Osteoblast (primary cell): ENCODE data around the gene EDAR. TPM values are rescaled to one million over a fixed set of nuclear protein-coding genes. Genes with fewer than 3 reads are reported as not detected.
A peak's percentile ranks its signal among the peaks of the same experiment; 100 is the strongest.

Source experiments
- DNase-seq: peaks from one replicate; pipeline ENCODE4 v3.0.0; 2011; ENCODE audit warnings: low spot score, mixed read lengths; ENCODE audit not compliant: insufficient read length; ENCODE audit errors: missing footprints
- H2AFZ ChIP-seq: 2 replicates; pipeline ENCODE4 v1.6.0; 2011; ENCODE audit warnings: mild to moderate bottlenecking, low read length
- H3K27ac ChIP-seq: 2 replicates; pipeline ENCODE4 v1.5.1; 2011; ENCODE audit warnings: mild to moderate bottlenecking, low read depth, low read length, moderate library complexity
- H3K27me3 ChIP-seq: 2 replicates; pipeline ENCODE4 v1.6.0; 2012; ENCODE audit warnings: mild to moderate bottlenecking, control low read depth, inconsistent platforms, low read length, moderate library complexity; ENCODE audit not compliant: insufficient read depth
- H3K36me3 ChIP-seq: 2 replicates; pipeline ENCODE4 v1.5.1; 2011; ENCODE audit warnings: mild to moderate bottlenecking, low read length, control low read depth, moderate library complexity; ENCODE audit not compliant: insufficient read depth
- H3K4me1 ChIP-seq: 2 replicates; pipeline ENCODE4 v1.5.1; 2011; ENCODE audit warnings: mild to moderate bottlenecking, low read length, control low read depth, moderate library complexity; ENCODE audit not compliant: insufficient read depth
- H3K4me2 ChIP-seq: 2 replicates; pipeline ENCODE4 v1.6.0; 2011; ENCODE audit warnings: mild to moderate bottlenecking, low read length; ENCODE audit not compliant: insufficient read depth
- H3K4me3 ChIP-seq: fragments of 200-600 bp; sonication (generic); 3 replicates; pipeline ENCODE4 v1.5.1; 2012; ENCODE audit warnings: mild to moderate bottlenecking, low read length, inconsistent platforms; ENCODE audit not compliant: insufficient read depth
- H3K79me2 ChIP-seq: 2 replicates; pipeline ENCODE4 v1.6.0; 2012; ENCODE audit warnings: mild to moderate bottlenecking, low read length, control low read depth, inconsistent platforms; ENCODE audit not compliant: insufficient read depth
- H3K9me3 ChIP-seq: 2 replicates; pipeline ENCODE4 v1.5.1; 2011; ENCODE audit warnings: low read depth, low read length, control low read depth
- H4K20me1 ChIP-seq: 2 replicates; pipeline ENCODE4 v1.6.0; 2012; ENCODE audit warnings: mild to moderate bottlenecking, low read length, control low read depth; ENCODE audit not compliant: insufficient read depth
- CTCF ChIP-seq: IDR thresholded peaks from 2 replicates; pipeline ENCODE4 v1.5.1; 2011; ENCODE audit warnings: mild to moderate bottlenecking, low read depth, low read length, moderate library complexity; ENCODE audit errors: extremely low read depth
- total RNA-seq: library from RNA; depleted of rRNA; stranded (reverse); fragments of >200 nt; gene quantifications from 2 replicates; pipeline ENCODE4 v1.2.3, GENCODE V29; 2012

Gene EDAR
- total RNA-seq, 1 donor = not detected

- Histone ChIP-seq H3K27ac (no peak overlapping the region), H3K27me3 (peaks cover 38% of the 10 kb centered on the region), H3K79me2 (no peaks in the 10 kb centered on the region), H3K4me2 (no peak overlapping the region), H3K9me3 (no peaks in the 10 kb centered on the region), H3K4me1 (no peaks in the 10 kb centered on the region), H4K20me1 (no peaks in the 10 kb centered on the region), H3K4me3 (no peak overlapping the region), H2AFZ (no peak overlapping the region), H3K36me3 (no peaks in the 10 kb centered on the region)
- TF ChIP-seq CTCF = no peak
- DNase-seq = peak; percentile 58
Observed at GRCh38 chr2:108936866-108937265, 52.2 kb downstream of the EDAR start.

GRCh38 chr2:108936076-108936864, 52.8 kb downstream of the EDAR start:
- H3K27me3 ChIP-seq = peaks cover 41% of the 10 kb centered on the region
- no peak overlapping the region for H3K4me3 ChIP-seq
- no peak for TF ChIP-seq CTCF
- no peaks in the 10 kb centered on the region for H4K20me1 ChIP-seq
- no peak overlapping the region for H2AFZ ChIP-seq
- DNase-seq = no peak
- H3K9me3 ChIP-seq = no peaks in the 10 kb centered on the region
- H3K36me3 ChIP-seq = no peaks in the 10 kb centered on the region
- no peaks in the 10 kb centered on the region for H3K79me2 ChIP-seq
- no peaks in the 10 kb centered on the region for H3K4me1 ChIP-seq
- no peak overlapping the region for H3K4me2 ChIP-seq
- no peak overlapping the region for H3K27ac ChIP-seq

- H3K9me3 ChIP-seq = no peaks in the 10 kb centered on the region
- peak; percentile 29 for DNase-seq
- no peaks in the 10 kb centered on the region for H3K79me2 ChIP-seq
Observed at GRCh38 chr2:108935271-108935741, 53.7 kb downstream of the EDAR start.

More at GRCh38 chr2:108935271-108935741, 53.7 kb downstream of the EDAR start:
- TF ChIP-seq CTCF = no peak
- Histone ChIP-seq H3K4me1 (no peaks in the 10 kb centered on the region), H3K4me2 (no peak overlapping the region), H3K4me3 (no peak overlapping the region), H3K27me3 (peaks cover 44% of the 10 kb centered on the region), H3K36me3 (no peaks in the 10 kb centered on the region), H3K27ac (no peak overlapping the region), H2AFZ (no peak overlapping the region), H4K20me1 (no peaks in the 10 kb centered on the region)
